Measurements from ENCODE around the gene RTEL1.

DNA sequence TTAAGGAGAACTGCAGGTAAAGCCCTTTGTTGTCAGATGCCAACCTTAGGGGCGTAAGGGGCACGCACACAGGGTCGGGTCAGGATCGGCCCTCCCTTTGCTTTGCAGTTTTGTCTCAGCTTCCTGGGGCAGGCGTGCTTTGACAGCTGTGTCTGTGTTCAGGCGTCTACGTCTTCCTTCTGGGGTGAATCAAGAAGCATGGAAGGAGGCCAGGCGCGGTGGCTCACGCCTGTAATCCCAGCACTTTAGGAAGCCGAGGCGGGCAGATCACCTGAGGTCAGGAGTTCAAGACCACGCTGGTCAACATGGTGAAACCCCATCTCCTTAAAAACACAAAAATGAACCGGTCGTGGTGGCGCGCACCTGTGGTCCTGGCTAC is 51.0 kb downstream of the RTEL1 start:
- no peak for TF ChIP-seq CTCF (IDR thresholded peaks at IDR 0.05)
- TF ChIP-seq POLR2A (IDR thresholded peaks at IDR 0.05) = no peak
- TF ChIP-seq EP300 (IDR thresholded peaks at IDR 0.05) = no peak
- no peak for TF ChIP-seq POLR2AphosphoS5 (IDR thresholded peaks at IDR 0.05)

Measured in gastroesophageal sphincter (tissue), 3 donors.